ENCODE measurements around the gene KCNQ1OT1. TPM values are rescaled to one million over a fixed set of nuclear protein-coding genes. Genes with fewer than 3 reads are reported as not detected.

KCNQ1OT1 gene
- total RNA-seq, 1 experiment from 2014 or later: 1.2 TPM

DNA sequence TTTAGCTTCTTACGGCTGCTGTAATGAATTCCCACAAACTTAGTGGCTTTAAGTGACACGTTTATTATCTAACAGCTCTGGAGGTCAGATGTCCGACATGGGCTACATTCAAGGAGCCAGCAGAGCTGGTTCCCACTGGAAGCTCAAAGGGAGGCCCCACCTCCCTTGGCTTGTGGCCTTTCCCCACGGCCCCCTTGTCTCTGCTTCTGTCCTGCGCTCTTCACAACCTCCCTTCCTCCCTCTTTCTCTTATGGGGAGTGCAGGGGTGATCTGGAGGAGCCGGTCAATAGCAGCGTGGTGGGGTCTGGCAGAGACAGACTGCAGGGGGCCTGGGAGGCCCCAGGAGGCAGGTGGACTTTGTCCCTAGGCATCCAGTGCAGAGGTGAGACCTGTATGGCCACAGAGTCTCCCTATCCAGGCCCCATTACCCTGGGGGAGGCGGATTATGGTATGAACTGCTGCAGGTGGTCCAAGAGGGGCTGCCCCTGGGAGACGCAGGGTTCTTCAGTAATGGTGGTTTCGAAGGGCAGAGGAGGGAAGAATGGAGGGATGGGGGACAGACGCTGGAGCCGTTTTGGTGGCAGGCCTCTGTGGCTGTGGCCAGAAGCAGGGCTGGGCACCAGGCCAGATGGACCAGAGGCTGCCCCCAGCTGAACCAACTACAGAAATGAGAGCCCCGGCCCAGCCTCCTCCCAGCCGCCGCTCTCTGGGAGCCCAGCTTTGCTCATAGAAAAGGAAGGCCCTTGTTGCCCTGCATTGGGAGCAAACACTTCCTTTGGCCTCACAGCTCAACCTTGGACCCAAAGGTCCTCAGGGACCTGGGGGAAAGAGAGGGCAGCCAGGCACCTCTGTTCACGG lies 30.7 kb upstream of the KCNQ1OT1 start:
- Histone ChIP-seq H3K18ac (ENCODE audit: insufficient read length, low read depth, low read length) (no peak overlapping the region), H2BK120ac (ENCODE audit: low read depth, low read length, poor library complexity, severe bottlenecking) (no peak overlapping the region), H2BK15ac (ENCODE audit: low read depth, low read length) (no peak overlapping the region), H3K79me1 (ENCODE audit: insufficient read depth, low read depth, low read length, poor library complexity, severe bottlenecking) (no peaks in the 10 kb centered on the region), H2AK5ac (ENCODE audit: insufficient read length, low read length) (no peak overlapping the region), H2BK12ac (ENCODE audit: insufficient read length, low read depth, low read length) (no peak overlapping the region), H3K23ac (ENCODE audit: insufficient read length, low read depth, low read length) (no peak overlapping the region), H3K9me3 (ENCODE audit: control insufficient read depth, low read depth, low read length) (no peaks in the 10 kb centered on the region), H2BK5ac (ENCODE audit: insufficient read length, low read length) (no peak overlapping the region), H2BK20ac (ENCODE audit: low read depth, low read length, poor library complexity, severe bottlenecking) (no peak overlapping the region), H3K27me3 (ENCODE audit: insufficient read depth, low read length) (no peaks in the 10 kb centered on the region; the same call in 1 of the 2 replicates), H3K4me1 (ENCODE audit: insufficient read depth, low read length) (no peaks in the 10 kb centered on the region), H3K9ac (ENCODE audit: extremely low read depth, insufficient read length, low read length) (no peak overlapping the region), H3K14ac (ENCODE audit: insufficient read depth, low read length) (no peak overlapping the region; the same call in 1 of the 2 replicates), H4K91ac (ENCODE audit: insufficient read length, low read depth, low read length) (no peak overlapping the region), H4K20me1 (ENCODE audit: control insufficient read depth, insufficient read depth, insufficient read length) (no peaks in the 10 kb centered on the region), H3T11ph (ENCODE audit: low read length) (no peak overlapping the region), H3K4ac (ENCODE audit: low read depth, low read length) (no peak overlapping the region), H4K8ac (replicated peaks; ENCODE audit: insufficient read length, low read depth, low read length) (no peak overlapping the region), H3K79me2 (ENCODE audit: insufficient read depth, low read length) (no peaks in the 10 kb centered on the region), H3K27ac (ENCODE audit: insufficient read length, low read depth, low read length) (no peak overlapping the region), H3K23me2 (ENCODE audit: insufficient read length, low read depth, low read length, poor library complexity, severe bottlenecking) (no peaks in the 10 kb centered on the region), H3K4me2 (ENCODE audit: insufficient read depth, insufficient read length, low read length) (no peak overlapping the region), H3K56ac (ENCODE audit: insufficient read length, low read depth, low read length) (no peak overlapping the region), H4K5ac (ENCODE audit: insufficient read length, low read depth, low read length) (no peak overlapping the region), H2AFZ (ENCODE audit: low read length) (no peak overlapping the region)
- H3K9me3 Mint-ChIP-seq: no peaks in the 10 kb centered on the region; a peak in 1 of 5 replicates
- H3K36me3 Mint-ChIP-seq (ENCODE audit: insufficient read depth in 1 of 3, low read depth in 3 of 3): no peaks in the 10 kb centered on the region
- no peak for DNase-seq
- WGBS (ENCODE audit: extremely low coverage, insufficient read length, low lambda C conversion rate): no CpG with 5 or more reads among the region's 16 CpGs
- H3K27me3 Mint-ChIP-seq (ENCODE audit: low read depth): peaks cover 97% of the 10 kb centered on the region
- H3K4me1 Mint-ChIP-seq: peaks cover 4 to 6% of the 10 kb centered on the region in 2 experiments; a peak in 2 of 4 replicates
- H3K27ac Mint-ChIP-seq: no peak overlapping the region
- TF ChIP-seq, protein P1, sequence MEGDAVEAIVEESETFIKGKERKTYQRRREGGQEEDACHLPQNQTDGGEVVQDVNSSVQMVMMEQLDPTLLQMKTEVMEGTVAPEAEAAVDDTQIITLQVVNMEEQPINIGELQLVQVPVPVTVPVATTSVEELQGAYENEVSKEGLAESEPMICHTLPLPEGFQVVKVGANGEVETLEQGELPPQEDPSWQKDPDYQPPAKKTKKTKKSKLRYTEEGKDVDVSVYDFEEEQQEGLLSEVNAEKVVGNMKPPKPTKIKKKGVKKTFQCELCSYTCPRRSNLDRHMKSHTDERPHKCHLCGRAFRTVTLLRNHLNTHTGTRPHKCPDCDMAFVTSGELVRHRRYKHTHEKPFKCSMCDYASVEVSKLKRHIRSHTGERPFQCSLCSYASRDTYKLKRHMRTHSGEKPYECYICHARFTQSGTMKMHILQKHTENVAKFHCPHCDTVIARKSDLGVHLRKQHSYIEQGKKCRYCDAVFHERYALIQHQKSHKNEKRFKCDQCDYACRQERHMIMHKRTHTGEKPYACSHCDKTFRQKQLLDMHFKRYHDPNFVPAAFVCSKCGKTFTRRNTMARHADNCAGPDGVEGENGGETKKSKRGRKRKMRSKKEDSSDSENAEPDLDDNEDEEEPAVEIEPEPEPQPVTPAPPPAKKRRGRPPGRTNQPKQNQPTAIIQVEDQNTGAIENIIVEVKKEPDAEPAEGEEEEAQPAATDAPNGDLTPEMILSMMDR (conservative IDR thresholded peaks at IDR 0.05): no peak
- no peak overlapping the region for H3K4me3 Mint-ChIP-seq
